Hepatocyte (in vitro differentiated cells): Measurements from ENCODE around the gene NCOA7. TPM values are rescaled to one million over a fixed set of nuclear protein-coding genes. Genes with fewer than 3 reads are reported as not detected.

ENCODE experiments used
- DNase-seq: peaks from one replicate; pipeline ENCODE4 v3.0.0-alpha.2; 2016; ENCODE audit warnings: low spot score
- H2AFZ ChIP-seq: fragments of 200-600 bp; sonication (generic); 2 replicates; pipeline ENCODE4 v1.6.0; 2016; ENCODE audit warnings: antibody characterized with exemption, mild to moderate bottlenecking
- H3K27ac ChIP-seq: fragments of 200-600 bp; sonication (generic); 2 replicates; pipeline ENCODE4 v1.5.1; 2016; ENCODE audit warnings: mild to moderate bottlenecking
- H3K27me3 ChIP-seq: fragments of 200-600 bp; sonication (generic); 2 replicates; pipeline ENCODE4 v1.6.1; 2016
- H3K36me3 ChIP-seq: fragments of 200-600 bp; sonication (generic); replicated peaks from 2 replicates; pipeline ENCODE4 v1.5.1; 2016; ENCODE audit warnings: low read depth; ENCODE audit not compliant: insufficient read depth
- H3K4me1 ChIP-seq: fragments of 200-600 bp; sonication (generic); 2 replicates; pipeline ENCODE4 v1.5.1; 2016; ENCODE audit warnings: mild to moderate bottlenecking, moderate library complexity; ENCODE audit not compliant: insufficient read depth
- H3K4me2 ChIP-seq: fragments of 200-600 bp; sonication (generic); 2 replicates; pipeline ENCODE4 v1.6.0; 2016
- H3K4me3 ChIP-seq: fragments of 200-600 bp; sonication (generic); 2 replicates; pipeline ENCODE4 v1.5.1; 2016; ENCODE audit warnings: mild to moderate bottlenecking
- H3K79me2 ChIP-seq: fragments of 200-600 bp; sonication (generic); 2 replicates; pipeline ENCODE4 v1.6.0; 2017; ENCODE audit warnings: mild to moderate bottlenecking
- H3K9me2 ChIP-seq: fragments of 200-600 bp; sonication (generic); replicated peaks from 2 replicates; pipeline ENCODE4 v1.6.0; 2017; ENCODE audit warnings: mild to moderate bottlenecking; ENCODE audit not compliant: insufficient read depth
- H3K9me3 ChIP-seq: fragments of 200-600 bp; sonication (generic); 2 replicates; pipeline ENCODE4 v1.5.1; 2016; ENCODE audit warnings: low read depth, mild to moderate bottlenecking
- H4K20me1 ChIP-seq: fragments of 200-600 bp; sonication (generic); 2 replicates; pipeline ENCODE4 v1.6.0; 2016; ENCODE audit warnings: mild to moderate bottlenecking; ENCODE audit not compliant: insufficient read depth, poor library complexity, severe bottlenecking
- CTCF ChIP-seq: fragments of 200-600 bp; sonication (generic); IDR thresholded peaks from 2 replicates; pipeline ENCODE4 v1.5.1; 2016; ENCODE audit warnings: antibody characterized with exemption, mild to moderate bottlenecking; ENCODE audit not compliant: poor library complexity
- EZH2 ChIP-seq: fragments of 200-600 bp; sonication (generic); IDR thresholded peaks from 2 replicates; pipeline ENCODE4 v1.6.1; 2016; ENCODE audit warnings: antibody characterized with exemption, mild to moderate bottlenecking, borderline replicate concordance
- EZH2phosphoT487 ChIP-seq: fragments of 200-600 bp; sonication (generic); IDR thresholded peaks from one replicate; pipeline ENCODE4 v1.6.1; 2018; ENCODE audit warnings: antibody characterized with exemption, mild to moderate bottlenecking, low read depth, moderate library complexity; ENCODE audit not compliant: unreplicated experiment, severe bottlenecking
- WGBS: methylation state at CpG from one replicate; pipeline ENCODE4 v1.1.6; 2016; ENCODE audit warnings: low lambda C conversion rate; ENCODE audit errors: missing lambda C conversion rate; 5-methylcytosine and 5-hydroxymethylcytosine counted together
- polyA plus RNA-seq: library from polyadenylated mRNA; unstranded; fragments of >200 nt; fragmentation: Nextera tagmentation; extraction: Ambion mirVana; gene quantifications from 2 replicates; pipeline ENCODE4 v1.2.1, GENCODE V29; 2016
- total RNA-seq: library from RNA; depleted of rRNA; stranded (reverse); fragments of >200 nt; gene quantifications from 2 replicates; pipeline ENCODE4 v1.2.3, GENCODE V29; 2014

NCOA7 gene
- total and polyA plus RNA-seq, 2 experiments from 2014 or later, result 17.3 to 42.0 TPM

GRCh38 chr6:125828476-125829039 is 37.8 kb downstream of the NCOA7 start:
- Histone ChIP-seq H2AFZ (no peak overlapping the region), H3K9me3 (no peaks in the 10 kb centered on the region), H3K27me3 (no peaks in the 10 kb centered on the region), H4K20me1 (no peaks in the 10 kb centered on the region), H3K4me3 (no peak overlapping the region), H3K79me2 (no peaks in the 10 kb centered on the region), H3K27ac (no peak overlapping the region), H3K36me3 (no peaks in the 10 kb centered on the region), H3K9me2 (no peaks in the 10 kb centered on the region), H3K4me1 (no peaks in the 10 kb centered on the region), H3K4me2 (no peak overlapping the region)
- TF ChIP-seq EZH2phosphoT487 (no peak), EZH2 (no peak), CTCF (no peak)
- DNase-seq, result no peak
- 100% methylated on average over 2 of the region's 2 CpGs for WGBS

- Histone ChIP-seq H3K79me2 (no peaks in the 10 kb centered on the region), H3K4me3 (no peak overlapping the region), H4K20me1 (no peaks in the 10 kb centered on the region), H3K4me2 (no peak overlapping the region), H3K27ac (no peak overlapping the region), H3K36me3 (no peaks in the 10 kb centered on the region), H3K4me1 (no peaks in the 10 kb centered on the region), H3K9me2 (no peaks in the 10 kb centered on the region), H3K27me3 (no peaks in the 10 kb centered on the region), H3K9me3 (no peaks in the 10 kb centered on the region), H2AFZ (no peak overlapping the region)
- WGBS, result 79% methylated on average over 4 of the region's 4 CpGs
- no peak for TF ChIP-seq EZH2
- no peak for TF ChIP-seq EZH2phosphoT487
- TF ChIP-seq CTCF, result no peak
- DNase-seq, result no peak
Measured at GRCh38 chr6:125829433-125829832, 38.7 kb downstream of the NCOA7 start.

- H4K20me1 ChIP-seq, result no peaks in the 10 kb centered on the region
- H3K4me3 ChIP-seq, result no peak overlapping the region
- H3K4me1 ChIP-seq, result no peaks in the 10 kb centered on the region
- no peak for TF ChIP-seq EZH2
- TF ChIP-seq EZH2phosphoT487, result no peak
- no peak for TF ChIP-seq CTCF
- no peak overlapping the region for H3K4me2 ChIP-seq
- H3K79me2 ChIP-seq, result peaks cover 4% of the 10 kb centered on the region
- 89% methylated on average over 5 of the region's 5 CpGs for WGBS
- no peaks in the 10 kb centered on the region for H3K36me3 ChIP-seq
- no peaks in the 10 kb centered on the region for H3K9me3 ChIP-seq
- no peak for DNase-seq
- H2AFZ ChIP-seq, result no peak overlapping the region
- H3K27ac ChIP-seq, result no peak overlapping the region
- H3K27me3 ChIP-seq, result no peaks in the 10 kb centered on the region
- no peaks in the 10 kb centered on the region for H3K9me2 ChIP-seq
Measured at GRCh38 chr6:125831659-125832058, 40.9 kb downstream of the NCOA7 start.
